Uterus (tissue), 2 donors: Measurements from ENCODE around the gene FAM110D.

Experiments
- CTCF ChIP-seq, 4 experiments: fragments of 200-600 bp in 2 of 4; fragments of 450-650 bp in 2 of 4; sonication (generic) in 2 of 4; IDR thresholded peaks; one replicate each; pipeline ENCODE4 v1.5.1; 2016 to 2019; ENCODE audit warnings: antibody characterized with exemption in 4 of 4, mild to moderate bottlenecking in 2 of 4, moderate library complexity in 1 of 4
- POLR2A ChIP-seq, 2 donors: fragments of 450-650 bp; IDR thresholded peaks; one replicate each; pipeline ENCODE4 v1.6.1; 2016; ENCODE audit warnings: antibody characterized with exemption in 2 of 2, mild to moderate bottlenecking in 1 of 2, moderate library complexity in 1 of 2

DNA sequence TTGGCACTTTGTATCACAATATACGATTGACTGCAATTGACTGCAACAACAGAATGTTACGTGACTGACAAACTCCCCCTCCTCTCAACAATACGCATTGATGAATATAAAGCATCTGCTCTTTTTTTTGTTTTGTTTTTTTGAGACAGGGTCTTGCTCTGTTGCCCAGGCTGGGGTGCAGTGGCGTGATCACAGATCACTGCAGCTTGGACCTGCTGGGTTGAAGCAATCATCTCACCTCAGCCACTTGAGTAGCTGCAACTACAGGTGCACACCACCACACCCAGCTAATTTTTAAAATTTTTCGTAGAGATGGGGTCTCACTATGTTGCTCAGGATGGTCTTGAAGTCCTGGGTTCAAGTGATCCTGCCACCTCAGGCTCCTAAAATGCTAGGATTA, 53.8 kb downstream of the FAM110D start:
- TF ChIP-seq CTCF (IDR thresholded peaks at IDR 0.05) (no peak), POLR2A (IDR thresholded peaks at IDR 0.05) (no peak)
